Measurements from ENCODE around the gene TXLNG.

The TXLNG gene

DNA sequence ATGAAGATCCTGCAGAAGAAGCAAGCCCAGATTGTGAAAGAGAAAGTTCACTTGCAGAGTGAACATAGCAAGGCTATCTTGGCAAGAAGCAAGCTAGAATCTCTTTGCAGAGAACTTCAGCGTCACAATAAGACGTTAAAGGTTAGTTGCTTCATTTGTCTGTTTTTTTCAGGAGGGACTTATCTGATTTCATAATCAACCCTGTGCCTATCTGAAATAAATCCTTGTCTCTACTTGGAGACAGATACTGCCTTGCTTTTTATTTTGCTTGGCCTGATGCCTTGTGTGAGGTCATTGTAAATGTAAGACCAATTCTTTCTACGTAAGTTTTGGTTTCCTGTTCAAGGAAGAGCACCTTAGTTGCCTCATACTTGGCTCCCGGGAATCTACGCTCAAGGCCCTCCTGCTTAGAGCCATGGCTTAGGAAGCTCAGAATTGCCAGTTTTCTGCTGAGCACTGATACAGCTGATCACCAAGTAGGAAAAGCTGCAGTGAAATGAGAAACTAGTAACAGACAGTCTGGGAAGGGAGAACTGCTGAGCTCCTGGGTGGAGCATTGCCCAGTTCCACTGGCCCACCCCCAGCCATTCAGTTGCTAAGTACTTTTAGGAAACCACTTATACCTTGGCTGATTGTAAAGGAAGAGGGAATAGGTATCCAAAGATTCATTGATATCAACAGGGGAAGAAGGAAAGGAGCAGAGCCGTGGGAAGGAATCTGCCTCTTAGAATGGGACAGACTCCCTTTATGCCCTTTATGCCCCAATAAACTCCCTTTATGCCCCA lies 42.0 kb downstream of the TXLNG start:
- DNase-seq (no peak), ATAC-seq (ENCODE audit: insufficient read depth, low read depth) (no peak)
- Histone ChIP-seq H3K36me3 (ENCODE audit: insufficient read depth, low read length) (peaks cover 55% of the 10 kb centered on the region), H3K27me3 (ENCODE audit: insufficient read depth, low read length, poor library complexity) (no peaks in the 10 kb centered on the region), H3K9me3 (ENCODE audit: insufficient read depth, low read length, severe bottlenecking) (no peaks in the 10 kb centered on the region), H2AFZ (ENCODE audit: low read depth, low read length) (no peak overlapping the region), H3K4me2 (ENCODE audit: insufficient read depth, low read length) (no peak overlapping the region), H3K4me1 (ENCODE audit: insufficient read depth, low read length) (no peaks in the 10 kb centered on the region), H3K27ac (ENCODE audit: low read length) (no peak overlapping the region), H3K4me3 (ENCODE audit: low read depth in 1 of 2, low read length in 2 of 2) (no peak overlapping the region), H4K20me1 (ENCODE audit: insufficient read depth, low read length) (no peaks in the 10 kb centered on the region), H3K79me2 (ENCODE audit: insufficient read depth, low read length) (no peaks in the 10 kb centered on the region), H3K9ac (ENCODE audit: low read depth, low read length) (no peak overlapping the region)
- TF ChIP-seq, protein P1, sequence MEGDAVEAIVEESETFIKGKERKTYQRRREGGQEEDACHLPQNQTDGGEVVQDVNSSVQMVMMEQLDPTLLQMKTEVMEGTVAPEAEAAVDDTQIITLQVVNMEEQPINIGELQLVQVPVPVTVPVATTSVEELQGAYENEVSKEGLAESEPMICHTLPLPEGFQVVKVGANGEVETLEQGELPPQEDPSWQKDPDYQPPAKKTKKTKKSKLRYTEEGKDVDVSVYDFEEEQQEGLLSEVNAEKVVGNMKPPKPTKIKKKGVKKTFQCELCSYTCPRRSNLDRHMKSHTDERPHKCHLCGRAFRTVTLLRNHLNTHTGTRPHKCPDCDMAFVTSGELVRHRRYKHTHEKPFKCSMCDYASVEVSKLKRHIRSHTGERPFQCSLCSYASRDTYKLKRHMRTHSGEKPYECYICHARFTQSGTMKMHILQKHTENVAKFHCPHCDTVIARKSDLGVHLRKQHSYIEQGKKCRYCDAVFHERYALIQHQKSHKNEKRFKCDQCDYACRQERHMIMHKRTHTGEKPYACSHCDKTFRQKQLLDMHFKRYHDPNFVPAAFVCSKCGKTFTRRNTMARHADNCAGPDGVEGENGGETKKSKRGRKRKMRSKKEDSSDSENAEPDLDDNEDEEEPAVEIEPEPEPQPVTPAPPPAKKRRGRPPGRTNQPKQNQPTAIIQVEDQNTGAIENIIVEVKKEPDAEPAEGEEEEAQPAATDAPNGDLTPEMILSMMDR (IDR thresholded peaks at IDR 0.05; ENCODE audit: borderline replicate concordance, extremely low read depth, low read length, poor library complexity, severe bottlenecking), result no peak
- TF ChIP-seq EZH2 (IDR thresholded peaks at IDR 0.05; ENCODE audit: borderline replicate concordance, low read depth, low read length, severe bottlenecking), result no peak

GRCh38 chrX:16832301-16832700 lies 46.0 kb downstream of the TXLNG start:
- no peak for ATAC-seq (ENCODE audit: insufficient read depth, low read depth)
- Histone ChIP-seq H3K36me3 (ENCODE audit: insufficient read depth, low read length) (peaks cover 75% of the 10 kb centered on the region), H3K9ac (ENCODE audit: low read depth, low read length) (no peak overlapping the region), H3K9me3 (ENCODE audit: insufficient read depth, low read length, severe bottlenecking) (no peaks in the 10 kb centered on the region), H2AFZ (ENCODE audit: low read depth, low read length) (no peak overlapping the region), H3K27ac (ENCODE audit: low read length) (no peak overlapping the region), H3K4me1 (ENCODE audit: insufficient read depth, low read length) (no peaks in the 10 kb centered on the region), H4K20me1 (ENCODE audit: insufficient read depth, low read length) (no peaks in the 10 kb centered on the region), H3K79me2 (ENCODE audit: insufficient read depth, low read length) (no peaks in the 10 kb centered on the region), H3K27me3 (ENCODE audit: insufficient read depth, low read length, poor library complexity) (no peaks in the 10 kb centered on the region), H3K4me3 (ENCODE audit: low read depth in 1 of 2, low read length in 2 of 2) (no peak overlapping the region), H3K4me2 (ENCODE audit: insufficient read depth, low read length) (no peak overlapping the region)
- DNase-seq, result no peak
- no peak for TF ChIP-seq EZH2 (IDR thresholded peaks at IDR 0.05; ENCODE audit: borderline replicate concordance, low read depth, low read length, severe bottlenecking)
- TF ChIP-seq, protein P1 (IDR thresholded peaks at IDR 0.05; ENCODE audit: borderline replicate concordance, extremely low read depth, low read length, poor library complexity, severe bottlenecking), result no peak

DNA sequence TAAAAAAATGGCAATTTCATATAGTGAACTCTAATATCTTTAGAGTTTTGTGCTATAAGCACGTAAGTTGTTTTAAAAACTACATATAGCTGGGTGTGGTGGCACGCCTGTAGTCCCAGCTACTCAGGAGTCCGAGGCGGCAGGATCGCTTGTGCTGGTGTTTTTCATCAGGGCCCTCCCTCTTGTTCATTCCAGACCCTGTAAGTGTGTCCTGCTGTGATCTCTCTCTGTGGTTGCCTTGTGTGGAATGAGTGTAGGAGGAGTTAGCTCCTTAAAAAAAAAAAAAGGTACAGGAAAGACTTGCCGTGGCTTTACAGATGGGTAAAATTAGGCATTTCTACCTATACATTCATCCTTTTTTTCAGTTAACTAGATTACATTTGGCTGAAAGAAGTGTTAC lies 48.5 kb downstream of the TXLNG start:
- Histone ChIP-seq H4K20me1 (ENCODE audit: insufficient read depth, low read length) (no peaks in the 10 kb centered on the region), H3K9me3 (ENCODE audit: insufficient read depth, low read length, severe bottlenecking) (no peaks in the 10 kb centered on the region), H3K36me3 (ENCODE audit: insufficient read depth, low read length) (peaks cover 77% of the 10 kb centered on the region), H3K27ac (ENCODE audit: low read length) (no peak overlapping the region), H3K4me3 (ENCODE audit: low read depth in 1 of 2, low read length in 2 of 2) (no peak overlapping the region), H3K4me1 (ENCODE audit: insufficient read depth, low read length) (no peaks in the 10 kb centered on the region), H2AFZ (ENCODE audit: low read depth, low read length) (no peak overlapping the region), H3K9ac (ENCODE audit: low read depth, low read length) (no peak overlapping the region), H3K79me2 (ENCODE audit: insufficient read depth, low read length) (no peaks in the 10 kb centered on the region), H3K27me3 (ENCODE audit: insufficient read depth, low read length, poor library complexity) (no peaks in the 10 kb centered on the region), H3K4me2 (ENCODE audit: insufficient read depth, low read length) (no peak overlapping the region)
- no peak for TF ChIP-seq EZH2 (IDR thresholded peaks at IDR 0.05; ENCODE audit: borderline replicate concordance, low read depth, low read length, severe bottlenecking)
- TF ChIP-seq, protein P1 (IDR thresholded peaks at IDR 0.05; ENCODE audit: borderline replicate concordance, extremely low read depth, low read length, poor library complexity, severe bottlenecking), result no peak
- no peak for DNase-seq
- ATAC-seq (ENCODE audit: insufficient read depth, low read depth), result no peak

Data from DND-41 (cell line).